ENCODE measurements around the gene P3H2.

The P3H2 gene

GRCh38 chr3:190058521-190059241 is 62.0 kb downstream of the P3H2 start:
- DNase-seq (ENCODE audit: low spot score): no peak
- FAIRE-seq: no peak

- no peak for DNase-seq (ENCODE audit: low spot score)
- no peak for FAIRE-seq
Observed at GRCh38 chr3:190056742-190057141, 64.0 kb downstream of the P3H2 start.

- FAIRE-seq (no peak), DNase-seq (ENCODE audit: low spot score) (no peak)
Observed at GRCh38 chr3:190055773-190056172, 64.9 kb downstream of the P3H2 start.

- FAIRE-seq (peak; percentile 78), DNase-seq (ENCODE audit: low spot score) (peak; percentile 90)
Observed at GRCh38 chr3:190053919-190054672, 66.6 kb downstream of the P3H2 start.

- FAIRE-seq: no peak
- no peak for DNase-seq (ENCODE audit: low spot score)
Observed at GRCh38 chr3:190051641-190052040, 69.1 kb downstream of the P3H2 start.

GRCh38 chr3:190048932-190049441 is 71.7 kb downstream of the P3H2 start:
- FAIRE-seq: peak; percentile 87
- peak; percentile 37 for DNase-seq (ENCODE audit: low spot score)

GRCh38 chr3:190044974-190045373 is 75.7 kb downstream of the P3H2 start:
- no peak for DNase-seq (ENCODE audit: low spot score)
- FAIRE-seq: no peak

- DNase-seq (ENCODE audit: low spot score) (peak; percentile 28), FAIRE-seq (peak; percentile 78)
Observed at GRCh38 chr3:190044142-190044541, 76.6 kb downstream of the P3H2 start.

- FAIRE-seq (no peak), DNase-seq (ENCODE audit: low spot score) (no peak)
Observed at GRCh38 chr3:190043741-190044140, 77.0 kb downstream of the P3H2 start.

GRCh38 chr3:190042558-190042957 is 78.1 kb downstream of the P3H2 start:
- no peak for DNase-seq (ENCODE audit: low spot score)
- FAIRE-seq: no peak

GRCh38 chr3:190041333-190042041 is 79.2 kb downstream of the P3H2 start:
- DNase-seq (ENCODE audit: low spot score) (no peak), FAIRE-seq (peak; percentile 25)

- FAIRE-seq (no peak), DNase-seq (ENCODE audit: low spot score) (no peak)
Observed at GRCh38 chr3:190040145-190040544, 80.6 kb downstream of the P3H2 start.

GRCh38 chr3:190038050-190038933 is 82.4 kb downstream of the P3H2 start:
- DNase-seq (ENCODE audit: low spot score) (peak; percentile 61), FAIRE-seq (peak; percentile 81)

GRCh38 chr3:190036631-190037030 is 84.1 kb downstream of the P3H2 start:
- no peak for DNase-seq (ENCODE audit: low spot score)
- no peak for FAIRE-seq

GRCh38 chr3:190034446-190034845 is 86.3 kb downstream of the P3H2 start:
- FAIRE-seq (no peak), DNase-seq (ENCODE audit: low spot score) (no peak)

- no peak for DNase-seq (ENCODE audit: low spot score)
- no peak for FAIRE-seq
Observed at GRCh38 chr3:190032923-190033322, 87.8 kb downstream of the P3H2 start.

GRCh38 chr3:190031887-190032752 is 88.6 kb downstream of the P3H2 start:
- no peak for DNase-seq (ENCODE audit: low spot score)
- peak; percentile 57 for FAIRE-seq

GRCh38 chr3:190027116-190027515 is 93.6 kb downstream of the P3H2 start:
- DNase-seq (ENCODE audit: low spot score) (no peak), FAIRE-seq (no peak)

GRCh38 chr3:190026154-190026553 is 94.5 kb downstream of the P3H2 start:
- DNase-seq (ENCODE audit: low spot score) (no peak), FAIRE-seq (no peak)

GRCh38 chr3:190024912-190025311 is 95.8 kb downstream of the P3H2 start:
- DNase-seq (ENCODE audit: low spot score) (peak; percentile 49), FAIRE-seq (peak; percentile 82)
